Adrenal gland (tissue), 5 donors: ENCODE results near the gene HNRNPA1.
"Not testable (repeated sequence)": the region's sequence is repeated elsewhere in the genome, so short reads cannot be mapped to it uniquely, and the experiment has no call there.

Source experiments
- POLR2A ChIP-seq, 2 donors: fragments of 450-650 bp; IDR thresholded peaks; one replicate each; pipeline ENCODE4 v1.6.1; 2017; ENCODE audit warnings: antibody characterized with exemption in 2 of 2, mild to moderate bottlenecking in 2 of 2, moderate library complexity in 1 of 2
- TF ChIP-seq, protein P1 (sequence below), 6 experiments: fragments of 450-650 bp in 4 of 6; fragments of 200-600 bp in 2 of 6; sonication (generic) in 1 of 6; IDR thresholded peaks; 1 replicate in 5 of 6; 2 replicates in 1 of 6; pipeline versions ENCODE4 v1.5.1 to v1.8.0; 2016 to 2021; ENCODE audit warnings: antibody characterized with exemption in 6 of 6, mild to moderate bottlenecking in 2 of 6, moderate library complexity in 1 of 6
- donor health status: DM: no; HTN: no; CAD: no.

DNA sequence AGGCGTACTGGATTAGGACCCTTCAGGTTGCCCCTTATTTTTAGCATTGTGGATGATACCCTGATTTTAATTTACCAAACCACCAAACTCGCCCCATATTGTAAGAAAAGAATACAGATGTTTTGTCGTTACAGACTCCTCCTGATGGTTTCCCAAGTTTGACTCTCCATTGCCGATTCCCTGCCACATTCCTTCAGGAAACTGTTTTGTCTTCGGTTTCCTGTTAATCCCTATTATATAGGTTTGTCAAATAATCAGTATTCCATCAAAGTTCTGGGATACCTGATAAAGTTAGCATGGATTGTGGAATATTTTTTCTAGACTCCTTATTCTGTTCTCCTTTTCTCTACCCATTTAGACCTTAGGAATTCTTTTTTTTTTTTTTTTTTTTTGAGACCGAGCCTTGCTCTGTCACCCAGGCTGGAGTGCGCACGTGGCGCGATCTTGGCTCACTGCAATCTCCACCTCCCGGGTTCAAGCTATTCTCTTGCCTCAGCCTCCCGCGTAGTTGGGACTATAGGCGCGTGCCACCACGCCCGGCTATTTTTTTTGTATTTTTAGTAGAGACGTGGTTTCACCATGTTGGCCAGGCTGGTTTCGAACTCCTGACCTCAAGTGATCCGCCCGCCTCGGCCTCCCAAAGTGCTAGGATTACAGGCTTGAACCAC lies 45.0 kb downstream of the HNRNPA1 start:
- TF ChIP-seq, protein P1, sequence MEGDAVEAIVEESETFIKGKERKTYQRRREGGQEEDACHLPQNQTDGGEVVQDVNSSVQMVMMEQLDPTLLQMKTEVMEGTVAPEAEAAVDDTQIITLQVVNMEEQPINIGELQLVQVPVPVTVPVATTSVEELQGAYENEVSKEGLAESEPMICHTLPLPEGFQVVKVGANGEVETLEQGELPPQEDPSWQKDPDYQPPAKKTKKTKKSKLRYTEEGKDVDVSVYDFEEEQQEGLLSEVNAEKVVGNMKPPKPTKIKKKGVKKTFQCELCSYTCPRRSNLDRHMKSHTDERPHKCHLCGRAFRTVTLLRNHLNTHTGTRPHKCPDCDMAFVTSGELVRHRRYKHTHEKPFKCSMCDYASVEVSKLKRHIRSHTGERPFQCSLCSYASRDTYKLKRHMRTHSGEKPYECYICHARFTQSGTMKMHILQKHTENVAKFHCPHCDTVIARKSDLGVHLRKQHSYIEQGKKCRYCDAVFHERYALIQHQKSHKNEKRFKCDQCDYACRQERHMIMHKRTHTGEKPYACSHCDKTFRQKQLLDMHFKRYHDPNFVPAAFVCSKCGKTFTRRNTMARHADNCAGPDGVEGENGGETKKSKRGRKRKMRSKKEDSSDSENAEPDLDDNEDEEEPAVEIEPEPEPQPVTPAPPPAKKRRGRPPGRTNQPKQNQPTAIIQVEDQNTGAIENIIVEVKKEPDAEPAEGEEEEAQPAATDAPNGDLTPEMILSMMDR (IDR thresholded peaks at IDR 0.05): not testable (repeated sequence)
- not testable (repeated sequence) for TF ChIP-seq POLR2A (IDR thresholded peaks at IDR 0.05)
